Measurements from ENCODE around the gene NCAPD2. TPM values are rescaled to one million over a fixed set of nuclear protein-coding genes. Genes with fewer than 3 reads are reported as not detected.
A peak's percentile ranks its signal among the peaks of the same experiment; 100 is the strongest.

The NCAPD2 gene
- polyA plus RNA-seq, 1 donor (not counting 4 experiments of a cell fraction or from before 2014, with no cell fraction given), result 33.7 TPM

GRCh38 chr12:6547987-6548386 is 54.1 kb downstream of the NCAPD2 start:
- Histone ChIP-seq H3K4me1 (ENCODE audit: control insufficient read depth, extremely low read depth, insufficient read depth, low read length) (peaks cover 45% of the 10 kb centered on the region), H3K9ac (ENCODE audit: control insufficient read depth, extremely low read depth, insufficient read depth, low read length) (peak overlapping the region; percentile 31), H3K4me2 (ENCODE audit: control insufficient read depth, extremely low read depth, insufficient read depth, low read depth, low read length) (peak overlapping the region; percentile 76), H2AFZ (ENCODE audit: control insufficient read depth, low read length) (peak overlapping the region; percentile 75), H3K79me2 (ENCODE audit: control insufficient read depth, insufficient read depth, low read length) (no peaks in the 10 kb centered on the region), H3K4me3 (ENCODE audit: control insufficient read depth in 2 of 3, extremely low read depth in 1 of 3, insufficient read depth in 2 of 3, low read depth in 1 of 3, low read length in 3 of 3) (peak overlapping the region; percentile 9 to 56 (median 18)), H3K9me3 (ENCODE audit: control insufficient read depth, low read depth, low read length) (no peaks in the 10 kb centered on the region), H3K27me3 (ENCODE audit: control insufficient read depth, extremely low read depth, insufficient read depth, low read length) (no peaks in the 10 kb centered on the region), H3K36me3 (ENCODE audit: control insufficient read depth in 2 of 2, extremely low read depth in 1 of 2, insufficient read depth in 2 of 2, low read length in 2 of 2) (peaks cover 0 to 6% of the 10 kb centered on the region in 2 experiments), H3K27ac (ENCODE audit: control insufficient read depth, insufficient read depth, low read length) (peak overlapping the region; percentile 51), H4K20me1 (ENCODE audit: control insufficient read depth, extremely low read depth, insufficient read depth, low read length) (no peaks in the 10 kb centered on the region), H3K9me1 (ENCODE audit: control insufficient read depth, extremely low read depth, insufficient read depth, low read length) (no peaks in the 10 kb centered on the region)
- peak; percentile 68 for FAIRE-seq
- TF ChIP-seq CTCF (optimal IDR thresholded peaks at IDR 0.05 in 1 of 3, IDR thresholded peaks at IDR 0.05 in 1 of 3, conservative IDR thresholded peaks at IDR 0.05 in 1 of 3; ENCODE audit: extremely low read depth in 1 of 3, insufficient read depth in 2 of 3, low read length in 3 of 3), result no peak
- TF ChIP-seq EZH2 (IDR thresholded peaks at IDR 0.05; ENCODE audit: low read length), result no peak
- dilution Hi-C loops (cut with MboI; ENCODE audit: extremely low pct_ligation_motif_present, low sequenced_read_pairs), result no loop called here
- DNase-seq (ENCODE audit: low read depth, low spot score), result no peak

- no peak overlapping the region for H3K4me3 ChIP-seq (ENCODE audit: control insufficient read depth in 2 of 3, extremely low read depth in 1 of 3, insufficient read depth in 2 of 3, low read depth in 1 of 3, low read length in 3 of 3)
- H4K20me1 ChIP-seq (ENCODE audit: control insufficient read depth, extremely low read depth, insufficient read depth, low read length), result no peaks in the 10 kb centered on the region
- peaks cover 0 to 6% of the 10 kb centered on the region in 2 experiments for H3K36me3 ChIP-seq (ENCODE audit: control insufficient read depth in 2 of 2, extremely low read depth in 1 of 2, insufficient read depth in 2 of 2, low read length in 2 of 2)
- FAIRE-seq, result no peak
- H3K4me1 ChIP-seq (ENCODE audit: control insufficient read depth, extremely low read depth, insufficient read depth, low read length), result peaks cover 50% of the 10 kb centered on the region
- no peak overlapping the region for H3K9ac ChIP-seq (ENCODE audit: control insufficient read depth, extremely low read depth, insufficient read depth, low read length)
- no peak for TF ChIP-seq CTCF (optimal IDR thresholded peaks at IDR 0.05 in 1 of 3, IDR thresholded peaks at IDR 0.05 in 1 of 3, conservative IDR thresholded peaks at IDR 0.05 in 1 of 3; ENCODE audit: extremely low read depth in 1 of 3, insufficient read depth in 2 of 3, low read length in 3 of 3)
- no peak for TF ChIP-seq EZH2 (IDR thresholded peaks at IDR 0.05; ENCODE audit: low read length)
- no peak overlapping the region for H2AFZ ChIP-seq (ENCODE audit: control insufficient read depth, low read length)
- H3K79me2 ChIP-seq (ENCODE audit: control insufficient read depth, insufficient read depth, low read length), result no peaks in the 10 kb centered on the region
- H3K9me3 ChIP-seq (ENCODE audit: control insufficient read depth, low read depth, low read length), result no peaks in the 10 kb centered on the region
- H3K27ac ChIP-seq (ENCODE audit: control insufficient read depth, insufficient read depth, low read length), result no peak overlapping the region
- DNase-seq (ENCODE audit: low read depth, low spot score), result no peak
- H3K4me2 ChIP-seq (ENCODE audit: control insufficient read depth, extremely low read depth, insufficient read depth, low read depth, low read length), result no peak overlapping the region
- H3K27me3 ChIP-seq (ENCODE audit: control insufficient read depth, extremely low read depth, insufficient read depth, low read length), result no peaks in the 10 kb centered on the region
- dilution Hi-C loops (cut with MboI; ENCODE audit: extremely low pct_ligation_motif_present, low sequenced_read_pairs), result no loop called here
- no peaks in the 10 kb centered on the region for H3K9me1 ChIP-seq (ENCODE audit: control insufficient read depth, extremely low read depth, insufficient read depth, low read length)
Observed at GRCh38 chr12:6548556-6548955, 54.7 kb downstream of the NCAPD2 start.
